MCF 10A (cell line): ENCODE data around the gene BMX. TPM values are rescaled to one million over a fixed set of nuclear protein-coding genes. Genes with fewer than 3 reads are reported as not detected.

Experiments
- Bru-seq: library from RNA; stranded (reverse); fragments of 400-500 nt; gene quantifications from one replicate; lab custom pipeline; 2021; lab: Mats Ljungman, UMichigan
- BruChase-seq, 2 experiments: library from RNA; stranded (reverse); fragments of 400-500 nt; gene quantifications; one replicate each; lab custom pipeline; 2021; lab: Mats Ljungman, UMichigan
- BruUV-seq: library from RNA; stranded (reverse); fragments of 400-500 nt; replicated peaks from 2 replicates; lab custom pipeline; 2021; lab: Mats Ljungman, UMichigan
- CTCF ChIA-PET: fragments of 300-600 bp; sonication (Branson Sonifier 250); formaldehyde crosslinking; extraction: SDS; loops from one replicate; lab custom pipeline; 2021; ENCODE audit warnings: antibody characterized with exemption, inconsistent platforms; lab: Yijun Ruan, JAX
- POLR2A ChIA-PET: fragments of 300-600, 350-650 bp; sonication (Branson Sonifier 250); formaldehyde crosslinking; extraction: SDS; loops from one replicate; lab custom pipeline; 2020; ENCODE audit warnings: antibody characterized with exemption, inconsistent platforms; lab: Yijun Ruan, JAX
- DNase-seq: peaks from one replicate; pipeline ENCODE4 v3.0.0-alpha.2; 2018; ENCODE audit not compliant: unreplicated experiment
- H3K27ac Mint-ChIP-seq: one replicate; pipeline ENCODE4 v1.8.0; 2022; ENCODE audit warnings: mild to moderate bottlenecking, low read depth, mixed read lengths; ENCODE audit not compliant: unreplicated experiment
- H3K27me3 Mint-ChIP-seq: one replicate; pipeline ENCODE4 v1.8.0; 2022; ENCODE audit warnings: mixed read lengths; ENCODE audit not compliant: insufficient read depth, unreplicated experiment
- H3K36me3 Mint-ChIP-seq: one replicate; pipeline ENCODE4 v1.8.0; 2022; ENCODE audit warnings: mild to moderate bottlenecking, moderate library complexity, mixed read lengths; ENCODE audit not compliant: insufficient read depth, unreplicated experiment
- H3K4me1 Mint-ChIP-seq: one replicate; pipeline ENCODE4 v1.8.0; 2022; ENCODE audit warnings: mixed read lengths; ENCODE audit not compliant: insufficient read depth, unreplicated experiment
- H3K4me3 Mint-ChIP-seq: one replicate; pipeline ENCODE4 v1.8.0; 2022; ENCODE audit warnings: mild to moderate bottlenecking, moderate library complexity, mixed read lengths; ENCODE audit not compliant: unreplicated experiment
- H3K9me3 Mint-ChIP-seq: one replicate; pipeline ENCODE4 v1.8.0; 2022; ENCODE audit warnings: mixed read lengths; ENCODE audit not compliant: unreplicated experiment
- intact Hi-C: fragments of 100-400 bp; cut with micrococcal nuclease; formaldehyde crosslinking; loops from 2 replicates; pipeline ENCODE4 v1.14.1; 2022
- long read RNA-seq: library from polyadenylated mRNA; stranded (forward); transcript quantifications from one replicate; pipeline ENCODE4 v2.0.0, GENCODE V29; 2022
- total RNA-seq: library from RNA; stranded (reverse); gene quantifications from 2 replicates; pipeline ENCODE4 v1.2.3, GENCODE V29; 2022
- TF ChIP-seq, protein P1 (sequence below): fragments of 200-600 bp; IDR thresholded peaks from one replicate; pipeline ENCODE4 v1.8.0; 2022; ENCODE audit warnings: antibody characterized with exemption, mild to moderate bottlenecking; ENCODE audit not compliant: unreplicated experiment

BMX gene
- total RNA-seq (not detected in 2 replicates), Bru-seq, nascent RNA (percentile 9 among the genes with signal in this experiment), BruChase-seq, experiment 1, labeled RNA remaining after a 6-hour chase (percentile 6 among the genes with signal in this experiment), BruChase-seq, experiment 2, labeled RNA remaining after a 2-hour chase (percentile 8 among the genes with signal in this experiment)
- long read RNA-seq, partial matches to known transcripts: 0 of 1 reads
- long read RNA-seq, other reads (novel, unspliced or antisense): 1 of 1 reads

- intact Hi-C loops: no loop called here
- peaks cover 8% of the 10 kb centered on the region for H3K4me1 Mint-ChIP-seq
- H3K9me3 Mint-ChIP-seq: no peaks in the 10 kb centered on the region
- no TSS peak for BruUV-seq
- TF ChIP-seq, protein P1, sequence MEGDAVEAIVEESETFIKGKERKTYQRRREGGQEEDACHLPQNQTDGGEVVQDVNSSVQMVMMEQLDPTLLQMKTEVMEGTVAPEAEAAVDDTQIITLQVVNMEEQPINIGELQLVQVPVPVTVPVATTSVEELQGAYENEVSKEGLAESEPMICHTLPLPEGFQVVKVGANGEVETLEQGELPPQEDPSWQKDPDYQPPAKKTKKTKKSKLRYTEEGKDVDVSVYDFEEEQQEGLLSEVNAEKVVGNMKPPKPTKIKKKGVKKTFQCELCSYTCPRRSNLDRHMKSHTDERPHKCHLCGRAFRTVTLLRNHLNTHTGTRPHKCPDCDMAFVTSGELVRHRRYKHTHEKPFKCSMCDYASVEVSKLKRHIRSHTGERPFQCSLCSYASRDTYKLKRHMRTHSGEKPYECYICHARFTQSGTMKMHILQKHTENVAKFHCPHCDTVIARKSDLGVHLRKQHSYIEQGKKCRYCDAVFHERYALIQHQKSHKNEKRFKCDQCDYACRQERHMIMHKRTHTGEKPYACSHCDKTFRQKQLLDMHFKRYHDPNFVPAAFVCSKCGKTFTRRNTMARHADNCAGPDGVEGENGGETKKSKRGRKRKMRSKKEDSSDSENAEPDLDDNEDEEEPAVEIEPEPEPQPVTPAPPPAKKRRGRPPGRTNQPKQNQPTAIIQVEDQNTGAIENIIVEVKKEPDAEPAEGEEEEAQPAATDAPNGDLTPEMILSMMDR: no peak
- no peak within 1 kb of the TSS for H3K4me3 Mint-ChIP-seq
- H3K27ac Mint-ChIP-seq: no peak within 1 kb of the TSS
- peaks cover 26% of the 10 kb centered on the region for H3K27me3 Mint-ChIP-seq
- H3K36me3 Mint-ChIP-seq: no peaks in the 10 kb centered on the region
- ChIA-PET CTCF (interaction anchor here (0.5 to 10.5 kb wide), 13 partner anchors 9 to 202 kb away, joined by 3 to 119 read pairs (median 6); no protein-coding TSS in a partner anchor), POLR2A (interaction anchor here (0.7 to 1.9 kb wide), 5 partner anchors 12 to 1853 kb away, joined by 3 to 6 read pairs (median 3); no protein-coding TSS in a partner anchor)
- no peak for DNase-seq
Measured at GRCh38 chrX:15500497-15500966, at the start of gene BMX. TSS of gene BMX (plus strand) at chrX:15500807. CDS start at chrX:15508354, 7,547 bp downstream.

GRCh38 chrX:15451913-15452312 is 48.7 kb upstream of the BMX start:
- CTCF ChIA-PET: interaction anchor here (0.8 to 6.3 kb wide), 5 partner anchors 16 to 113 kb away, joined by 3 to 38 read pairs (median 5); no protein-coding TSS in a partner anchor
- H3K27ac Mint-ChIP-seq: no peak overlapping the region
- no peaks in the 10 kb centered on the region for H3K4me1 Mint-ChIP-seq
- TF ChIP-seq, protein P1: no peak
- DNase-seq: peak; percentile 23
- no peaks in the 10 kb centered on the region for H3K9me3 Mint-ChIP-seq
- no peaks in the 10 kb centered on the region for H3K36me3 Mint-ChIP-seq
- peaks cover 18% of the 10 kb centered on the region for H3K27me3 Mint-ChIP-seq
- no TSS peak for BruUV-seq
- no peak overlapping the region for H3K4me3 Mint-ChIP-seq
- POLR2A ChIA-PET: interaction anchor here (0.6 to 1.6 kb wide), 4 partner anchors 23 to 152 kb away, joined by 3 to 8 read pairs (median 4); no protein-coding TSS in a partner anchor
- intact Hi-C loops: no loop called here

- peaks cover 11% of the 10 kb centered on the region for H3K27me3 Mint-ChIP-seq
- POLR2A ChIA-PET: interaction anchor here (0.7 to 1.1 kb wide), 4 partner anchors 11 to 164 kb away, joined by 3 to 5 read pairs (median 4); no protein-coding TSS in a partner anchor
- intact Hi-C loops: no loop called here
- CTCF ChIA-PET: interaction anchor here (0.6 to 6.8 kb wide), 3 partner anchors 115 to 164 kb away, joined by 3 to 353 read pairs (median 3); no protein-coding TSS in a partner anchor
- no TSS peak for BruUV-seq
- no peak overlapping the region for H3K27ac Mint-ChIP-seq
- peaks cover 6% of the 10 kb centered on the region for H3K4me1 Mint-ChIP-seq
- no peaks in the 10 kb centered on the region for H3K36me3 Mint-ChIP-seq
- H3K9me3 Mint-ChIP-seq: no peaks in the 10 kb centered on the region
- no peak for DNase-seq
- TF ChIP-seq, protein P1: no peak
- no peak overlapping the region for H3K4me3 Mint-ChIP-seq
Measured at GRCh38 chrX:15464704-15465103, 35.9 kb upstream of the BMX start.

DNA sequence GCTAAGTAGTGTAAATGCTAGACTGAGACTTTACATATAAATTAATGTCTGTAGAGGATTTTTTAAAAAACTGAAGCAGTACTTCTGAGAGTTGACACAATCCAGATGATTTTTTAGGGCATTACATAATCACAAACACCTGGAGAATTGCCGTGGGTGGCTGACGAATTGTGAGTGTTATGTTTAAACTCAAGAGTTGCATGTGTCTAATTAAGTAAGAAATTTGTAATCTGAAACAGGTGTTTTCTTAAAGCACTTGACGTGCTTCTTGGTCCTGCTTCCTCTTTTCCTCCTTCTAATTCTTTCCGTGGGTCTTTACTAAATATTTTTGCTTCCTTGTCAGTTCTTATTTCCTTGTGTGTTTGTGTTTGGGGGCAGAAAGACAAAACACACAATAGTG is 35.3 kb upstream of the BMX start:
- no TSS peak for BruUV-seq
- Mint-ChIP-seq H3K4me3 (no peak overlapping the region), H3K4me1 (peaks cover 6% of the 10 kb centered on the region), H3K36me3 (no peaks in the 10 kb centered on the region), H3K27ac (no peak overlapping the region), H3K27me3 (peaks cover 11% of the 10 kb centered on the region), H3K9me3 (no peaks in the 10 kb centered on the region)
- intact Hi-C loops: no loop called here
- DNase-seq: peak; percentile 50
- TF ChIP-seq, protein P1: no peak
- ChIA-PET POLR2A (interaction anchor here (0.8 kb wide), 1 partner anchor 93 kb away, joined by 4 read pairs; no protein-coding TSS in a partner anchor), CTCF (interaction anchor here (4.2 to 6.8 kb wide), 2 partner anchors 117 to 166 kb away, joined by 37 to 353 read pairs; no protein-coding TSS in a partner anchor)
